Measurements from ENCODE around the gene HHAT. TPM values are rescaled to one million over a fixed set of nuclear protein-coding genes. Genes with fewer than 3 reads are reported as not detected.

HHAT gene
- total RNA-seq, 1 donor from 2014 or later = 2.3 TPM

GRCh38 chr1:210467440-210468043 lies 138.8 kb downstream of the HHAT start:
- Mint-ChIP-seq H3K36me3 (ENCODE audit: unreplicated experiment) (no peaks in the 10 kb centered on the region), H3K27ac (ENCODE audit: unreplicated experiment) (no peak overlapping the region), H3K4me3 (ENCODE audit: unreplicated experiment) (no peak overlapping the region), H3K9me3 (ENCODE audit: unreplicated experiment) (no peaks in the 10 kb centered on the region), H3K4me1 (ENCODE audit: low read depth, unreplicated experiment) (peaks cover 6% of the 10 kb centered on the region), H3K27me3 (ENCODE audit: unreplicated experiment) (peaks cover 6% of the 10 kb centered on the region)
- TF ChIP-seq CTCF (IDR thresholded peaks at IDR 0.05; ENCODE audit: partially characterized antibody, unreplicated experiment) = no peak
- no peak for DNase-seq

GRCh38 chr1:210469441-210469840 lies 140.7 kb downstream of the HHAT start:
- Mint-ChIP-seq H3K4me3 (ENCODE audit: unreplicated experiment) (no peak overlapping the region), H3K4me1 (ENCODE audit: low read depth, unreplicated experiment) (peaks cover 6% of the 10 kb centered on the region), H3K9me3 (ENCODE audit: unreplicated experiment) (no peaks in the 10 kb centered on the region), H3K36me3 (ENCODE audit: unreplicated experiment) (no peaks in the 10 kb centered on the region), H3K27me3 (ENCODE audit: unreplicated experiment) (peaks cover 6% of the 10 kb centered on the region), H3K27ac (ENCODE audit: unreplicated experiment) (no peak overlapping the region)
- DNase-seq = no peak
- no peak for TF ChIP-seq CTCF (IDR thresholded peaks at IDR 0.05; ENCODE audit: partially characterized antibody, unreplicated experiment)

- Mint-ChIP-seq H3K4me1 (ENCODE audit: low read depth, unreplicated experiment) (no peaks in the 10 kb centered on the region), H3K9me3 (ENCODE audit: unreplicated experiment) (no peaks in the 10 kb centered on the region), H3K27me3 (ENCODE audit: unreplicated experiment) (peaks cover 4% of the 10 kb centered on the region), H3K36me3 (ENCODE audit: unreplicated experiment) (no peaks in the 10 kb centered on the region), H3K27ac (ENCODE audit: unreplicated experiment) (no peak overlapping the region), H3K4me3 (ENCODE audit: unreplicated experiment) (no peak overlapping the region)
- TF ChIP-seq CTCF (IDR thresholded peaks at IDR 0.05; ENCODE audit: partially characterized antibody, unreplicated experiment) = no peak
- no peak for DNase-seq
These were observed 146.6 kb downstream of the HHAT start for GRCh38 chr1:210475321-210475720.

GRCh38 chr1:210475806-210476205 lies 147.1 kb downstream of the HHAT start:
- Mint-ChIP-seq H3K27ac (ENCODE audit: unreplicated experiment) (no peak overlapping the region), H3K27me3 (ENCODE audit: unreplicated experiment) (peaks cover 4% of the 10 kb centered on the region), H3K4me1 (ENCODE audit: low read depth, unreplicated experiment) (no peaks in the 10 kb centered on the region), H3K36me3 (ENCODE audit: unreplicated experiment) (no peaks in the 10 kb centered on the region), H3K9me3 (ENCODE audit: unreplicated experiment) (no peaks in the 10 kb centered on the region), H3K4me3 (ENCODE audit: unreplicated experiment) (no peak overlapping the region)
- no peak for DNase-seq
- no peak for TF ChIP-seq CTCF (IDR thresholded peaks at IDR 0.05; ENCODE audit: partially characterized antibody, unreplicated experiment)

- Mint-ChIP-seq H3K27me3 (ENCODE audit: unreplicated experiment) (peaks cover 2% of the 10 kb centered on the region), H3K36me3 (ENCODE audit: unreplicated experiment) (no peaks in the 10 kb centered on the region), H3K9me3 (ENCODE audit: unreplicated experiment) (no peaks in the 10 kb centered on the region), H3K4me1 (ENCODE audit: low read depth, unreplicated experiment) (no peaks in the 10 kb centered on the region), H3K27ac (ENCODE audit: unreplicated experiment) (no peak overlapping the region), H3K4me3 (ENCODE audit: unreplicated experiment) (no peak overlapping the region)
- TF ChIP-seq CTCF (IDR thresholded peaks at IDR 0.05; ENCODE audit: partially characterized antibody, unreplicated experiment) = no peak
- no peak for DNase-seq
These were observed 148.0 kb downstream of the HHAT start for GRCh38 chr1:210476730-210477129.
